Pancreas (tissue), 10 donors: ENCODE results near the gene NHERF1. TPM values are rescaled to one million over a fixed set of nuclear protein-coding genes. Genes with fewer than 3 reads are reported as not detected.

ENCODE experiments used
- ATAC-seq, 4 donors: fragments of 200-7000 bp; cut with Tn5 transposase; one replicate each; pipeline versions ENCODE4 v1.8.0 to v1.9.1; 2020; ENCODE audit warnings: mild to moderate bottlenecking in 4 of 4, moderate library complexity in 4 of 4
- DNase-seq, 6 donors: peaks; one replicate each; pipeline ENCODE4 v3.0.0-alpha.2; 2020
- FAIRE-seq: peaks from 2 replicates; lab custom pipeline; 2012; peaks lifted over from hg19 to GRCh38; lab: Jason Lieb, UNC
- H3K27ac ChIP-seq, 4 donors: fragments of 200-600 bp; sonication (generic); 1 replicate in 3 of 4; 2 replicates in 1 of 4; pipeline versions ENCODE4 v1.5.0 to v1.8.0; 2020
- H3K27me3 ChIP-seq, 4 donors: fragments of 200-600 bp; one replicate each; pipeline ENCODE4 v1.8.0; 2021
- H3K36me3 ChIP-seq, 3 donors: fragments of 200-600 bp; sonication (generic) in 1 of 3; one replicate each; pipeline versions ENCODE4 v1.5.0 to v1.8.0; 2020 to 2021
- H3K4me1 ChIP-seq, 3 donors: fragments of 200-600 bp; one replicate each; pipeline ENCODE4 v1.8.0; 2021
- H3K4me3 ChIP-seq, 4 donors: fragments of 200-600 bp; sonication (generic) in 2 of 4; one replicate each; pipeline versions ENCODE4 v1.5.0 to v1.8.0; 2020 to 2021
- H3K9me3 ChIP-seq, 4 donors: fragments of 200-600 bp; one replicate each; pipeline ENCODE4 v1.8.0; 2021
- CTCF ChIP-seq, 4 donors: fragments of 200-600 bp; sonication (generic) in 3 of 4; IDR thresholded peaks; one replicate each; pipeline versions ENCODE4 v1.5.0 to v1.8.0; 2021; ENCODE audit warnings: antibody characterized with exemption in 4 of 4
- WGBS, 2 donors: extraction: QIAGEN DNeasy Blood & Tissue Kit; methylation state at CpG; one replicate each; pipeline ENCODE4 v1.1.7; 2013; 5-methylcytosine and 5-hydroxymethylcytosine counted together
- intact Hi-C, 3 donors: fragments of 100-400 bp; cut with DNase I; formaldehyde crosslinking; loops; one replicate each; pipeline versions ENCODE4 v1.11.1 to v1.14.2; 2022
- polyA plus RNA-seq, 2 donors: library from polyadenylated mRNA; stranded (reverse); fragments of 200-250 nt; gene quantifications; one replicate each; pipeline ENCODE4 v1.2.3, GENCODE V29; 2013
- total RNA-seq, 6 donors: library from RNA; stranded (reverse); fragmentation: NEBNext Ultra II Directional in 4 of 6; extraction: Animal tissue kit (Norgen Biotek cat#: 25700) in 4 of 6; gene quantifications; one replicate each; pipeline versions ENCODE4 v1.2.1 to v1.2.4, GENCODE V29; 2021 to 2023
- donor health status: healthy with polysubstance abuse.
- donor health status: DM: no; HTN: no; CAD: no; lungs with moderate emphysema.
- donor health status: DM: no; HTN: no; CAD: no.
- donor health status: control.
- donor health status: control.
- donor health status: Bipolar disorder and iron deficiency.
- donor health status: DM: yes; HTN: yes; CAD: no.
- donor health status: DM: no; HTN: no; CAD: no.
- donor health status: DM: no; HTN: no; CAD: no.
- donor health status: DM: yes; HTN: yes; CAD: no.

Gene NHERF1
- total and polyA plus RNA-seq, 8 donors, result 40.1 to 91.9 (median 56.5) TPM

GRCh38 chr17:74704544-74704943 lies 43.9 kb upstream of the NHERF1 start:
- 79 to 85% methylated on average over 8 of the region's 8 CpGs for WGBS, 2 donors
- no peaks in the 10 kb centered on the region for H3K4me1 ChIP-seq
- no peak for DNase-seq
- no peaks in the 10 kb centered on the region for H3K36me3 ChIP-seq
- ATAC-seq, result no peak
- no peak overlapping the region for H3K4me3 ChIP-seq
- no peak for TF ChIP-seq CTCF (IDR thresholded peaks at IDR 0.05)
- FAIRE-seq, result no peak
- no peak overlapping the region for H3K27ac ChIP-seq
- no peaks in the 10 kb centered on the region for H3K27me3 ChIP-seq
- no peaks in the 10 kb centered on the region for H3K9me3 ChIP-seq
- intact Hi-C loops, result no loop called here

GRCh38 chr17:74711058-74711824 lies 37.2 kb upstream of the NHERF1 start:
- no peak overlapping the region for H3K27ac ChIP-seq
- no peaks in the 10 kb centered on the region for H3K27me3 ChIP-seq
- intact Hi-C loops, result no loop called here
- DNase-seq, result no peak
- no peaks in the 10 kb centered on the region for H3K4me1 ChIP-seq
- H3K4me3 ChIP-seq, result no peak overlapping the region
- TF ChIP-seq CTCF (IDR thresholded peaks at IDR 0.05), result no peak
- no peak for ATAC-seq
- no peaks in the 10 kb centered on the region for H3K9me3 ChIP-seq
- no peaks in the 10 kb centered on the region for H3K36me3 ChIP-seq
- FAIRE-seq, result no peak
- 35 to 50% methylated on average over 12 of the region's 12 CpGs for WGBS, 2 donors

GRCh38 chr17:74712301-74712700 lies 36.1 kb upstream of the NHERF1 start:
- Histone ChIP-seq H3K27me3 (no peaks in the 10 kb centered on the region), H3K36me3 (no peaks in the 10 kb centered on the region), H3K9me3 (no peaks in the 10 kb centered on the region), H3K27ac (no peak overlapping the region), H3K4me1 (no peaks in the 10 kb centered on the region), H3K4me3 (peak overlapping the region in 1 of 4 donors; percentile 6)
- no peak for DNase-seq
- ATAC-seq, result peak in 2 of 4 donors; percentile 26 to 38
- no peak for FAIRE-seq
- 52 to 53% methylated on average over 7 of the region's 7 CpGs for WGBS, 2 donors
- no peak for TF ChIP-seq CTCF (IDR thresholded peaks at IDR 0.05)
- intact Hi-C loops, result no loop called here

- DNase-seq (peak in 1 of 6 donors; percentile 33), ATAC-seq (peak in 2 of 4 donors; percentile 75 to 81), FAIRE-seq (no peak)
- no peaks in the 10 kb centered on the region for H3K27me3 ChIP-seq
- TF ChIP-seq CTCF (IDR thresholded peaks at IDR 0.05), result no peak
- no peaks in the 10 kb centered on the region for H3K4me1 ChIP-seq
- H3K36me3 ChIP-seq, result no peaks in the 10 kb centered on the region
- no peak within 1 kb of the TSS for H3K27ac ChIP-seq
- peak within 1 kb of the TSS in 1 of 4 donors; percentile 6 for H3K4me3 ChIP-seq
- WGBS, 2 donors, result 70 to 80% methylated on average over 7 to 8 of the region's 8 CpGs
- intact Hi-C loops, result no loop called here
- no peaks in the 10 kb centered on the region for H3K9me3 ChIP-seq
Observed at GRCh38 chr17:74712756-74713155, 35.7 kb upstream of the NHERF1 start, which contains the start of gene CD300LF. TSS of gene CD300LF (minus strand) at chr17:74712923. CDS start at chr17:74712866, 57 bp downstream.

GRCh38 chr17:74713171-74713755 lies 35.2 kb upstream of the NHERF1 start:
- WGBS, 2 donors, result 73 to 83% methylated on average over 12 of the region's 12 CpGs
- H3K36me3 ChIP-seq, result no peaks in the 10 kb centered on the region
- H3K4me3 ChIP-seq, result no peak overlapping the region
- intact Hi-C loops, result no loop called here
- no peaks in the 10 kb centered on the region for H3K4me1 ChIP-seq
- H3K27ac ChIP-seq, result no peak overlapping the region
- ATAC-seq (peak in 2 of 4 donors; percentile 17 to 42), DNase-seq (no peak), FAIRE-seq (no peak)
- no peaks in the 10 kb centered on the region for H3K27me3 ChIP-seq
- TF ChIP-seq CTCF (IDR thresholded peaks at IDR 0.05), result no peak
- H3K9me3 ChIP-seq, result no peaks in the 10 kb centered on the region
